GM19023 (cell line): ENCODE data around the gene SCN2A.

ENCODE experiments used
- ATAC-seq: cut with Tn5 transposase; IDR thresholded peaks from one replicate; pipeline ENCODE4 v1.9.1; 2021; ENCODE audit warnings: mild to moderate bottlenecking, moderate library complexity; ENCODE audit not compliant: unreplicated experiment

SCN2A gene

DNA sequence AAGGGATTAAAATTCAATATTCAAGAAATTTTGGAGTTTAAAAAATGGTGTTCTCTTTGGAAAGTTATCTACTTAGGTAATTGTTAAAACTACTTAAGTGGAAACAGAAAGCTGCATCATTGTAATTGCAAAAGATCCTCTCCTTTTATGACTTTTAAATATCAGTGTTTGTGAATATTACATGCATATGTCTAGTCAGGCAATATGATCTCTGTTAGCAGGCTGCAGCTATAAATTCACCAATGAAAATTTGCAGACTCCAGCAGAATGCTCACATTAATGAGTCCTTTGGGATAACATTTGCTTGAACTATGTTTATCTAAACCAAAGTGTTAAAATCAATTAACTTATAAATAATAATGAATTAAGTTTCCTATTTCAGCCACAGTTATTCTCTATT lies 171.1 kb downstream of the SCN2A start:
- no peak for ATAC-seq

DNA sequence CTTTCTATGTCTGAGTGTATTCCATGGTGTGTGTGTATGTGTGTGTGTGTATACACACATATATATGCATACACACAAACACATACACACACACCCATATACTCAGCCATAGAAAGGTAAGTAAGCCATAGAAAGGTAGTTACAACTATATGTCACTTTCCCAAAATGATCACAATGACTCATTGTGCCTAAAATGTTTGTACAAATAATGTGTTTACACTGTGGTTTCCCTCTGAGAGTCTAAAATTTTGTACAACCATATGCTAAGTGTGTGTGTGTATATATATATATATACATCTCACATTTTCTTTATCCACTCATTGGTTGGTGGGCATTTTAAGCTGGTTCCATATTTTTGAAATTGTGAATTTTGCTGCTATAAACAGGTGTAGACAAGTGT lies 175.0 kb downstream of the SCN2A start:
- no peak for ATAC-seq

DNA sequence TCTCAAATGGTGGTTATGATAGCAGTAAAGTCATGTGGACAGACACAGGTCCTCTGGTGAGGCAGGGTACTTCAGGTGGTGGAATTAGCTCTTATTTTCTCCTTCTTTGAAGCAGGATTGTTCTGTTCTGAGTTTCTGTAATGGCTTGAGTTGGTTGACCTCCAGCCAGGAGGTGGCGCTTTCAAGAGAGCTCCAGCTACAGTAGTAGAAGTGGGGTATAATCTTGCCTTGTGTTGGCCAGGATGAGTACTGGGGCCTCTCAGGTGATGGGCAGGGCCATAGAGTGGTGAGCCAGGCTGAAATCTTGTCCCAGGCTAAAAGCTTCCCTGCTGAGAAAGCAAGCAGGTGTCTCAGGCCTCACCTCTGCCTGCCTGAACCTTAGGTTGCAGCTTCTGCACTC lies 177.8 kb downstream of the SCN2A start:
- ATAC-seq: no peak

DNA sequence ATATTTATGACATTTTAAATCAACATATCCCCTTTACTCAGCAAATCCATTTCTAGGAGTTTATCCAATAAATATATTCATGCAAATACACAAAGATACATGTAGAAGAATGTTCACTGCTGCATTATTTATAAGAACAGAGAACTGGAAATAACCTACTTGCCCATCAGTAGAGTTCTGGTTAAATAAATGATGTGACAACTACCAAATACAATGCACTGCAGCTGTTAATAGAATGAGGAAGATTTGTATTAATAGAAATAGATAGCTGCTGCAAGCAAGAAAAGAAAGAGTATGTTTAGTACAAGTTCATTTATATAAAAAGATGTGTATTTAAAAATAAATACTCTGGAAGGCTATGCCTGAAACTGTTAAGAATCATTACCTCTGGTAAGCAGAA lies 181.0 kb downstream of the SCN2A start:
- no peak for ATAC-seq

DNA sequence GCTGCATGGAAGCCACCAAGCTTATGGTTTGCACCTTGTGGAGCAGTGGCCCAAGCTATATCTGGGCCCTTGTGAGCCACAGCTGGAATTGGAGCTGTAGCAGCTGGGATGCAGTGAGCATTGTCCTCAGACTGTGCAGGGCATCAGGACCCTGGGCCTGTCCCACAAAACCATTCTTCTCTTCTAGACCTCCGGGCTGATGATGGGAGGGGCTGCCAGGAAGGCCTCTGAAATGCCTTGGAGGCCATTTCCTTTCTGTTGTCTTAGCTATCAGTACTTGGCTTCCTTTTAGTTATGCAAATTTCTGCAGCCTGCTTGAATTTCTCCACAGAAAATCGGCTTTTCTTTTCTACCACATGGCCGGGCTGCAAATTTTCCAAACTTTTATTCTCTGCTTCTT lies 183.9 kb downstream of the SCN2A start:
- ATAC-seq: no peak

DNA sequence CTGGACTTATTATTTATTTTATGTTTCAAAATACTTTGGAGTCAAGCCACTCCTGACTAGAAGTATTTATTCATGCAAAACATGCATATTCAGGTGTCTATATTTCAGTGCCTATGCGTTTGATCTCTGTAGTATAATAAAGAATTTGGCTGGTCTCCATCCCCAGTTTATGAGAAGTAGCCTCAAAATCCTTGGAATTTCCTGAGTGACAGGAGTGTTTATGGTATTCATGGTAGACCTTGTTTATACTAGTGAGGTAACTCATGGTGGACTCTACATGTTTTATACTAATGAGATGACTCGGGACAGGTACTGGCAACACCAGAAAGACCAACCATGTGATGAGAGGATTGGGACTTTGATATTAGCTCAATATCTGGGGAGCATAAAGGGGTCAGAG lies 186.3 kb downstream of the SCN2A start:
- ATAC-seq: no peak

DNA sequence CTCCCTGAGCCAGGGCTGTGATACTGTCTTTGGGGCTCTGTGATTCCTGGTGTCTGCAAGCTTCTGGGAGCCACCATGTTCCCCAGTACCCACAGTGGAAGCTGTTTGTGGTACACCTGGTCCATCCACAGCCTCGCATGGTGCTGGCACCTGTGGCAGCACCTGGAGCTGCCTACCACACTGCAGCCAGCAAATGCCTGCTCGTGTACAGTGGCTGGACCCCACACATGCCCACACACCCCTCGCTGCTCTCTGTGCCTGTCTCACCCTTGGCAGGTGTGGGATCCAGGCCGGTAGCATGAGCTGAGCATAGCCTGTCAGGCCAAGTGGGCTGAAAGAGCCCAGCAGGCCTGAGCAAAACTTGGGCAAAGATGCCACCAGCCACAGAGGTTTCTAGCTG lies 188.5 kb downstream of the SCN2A start:
- ATAC-seq: no peak

DNA sequence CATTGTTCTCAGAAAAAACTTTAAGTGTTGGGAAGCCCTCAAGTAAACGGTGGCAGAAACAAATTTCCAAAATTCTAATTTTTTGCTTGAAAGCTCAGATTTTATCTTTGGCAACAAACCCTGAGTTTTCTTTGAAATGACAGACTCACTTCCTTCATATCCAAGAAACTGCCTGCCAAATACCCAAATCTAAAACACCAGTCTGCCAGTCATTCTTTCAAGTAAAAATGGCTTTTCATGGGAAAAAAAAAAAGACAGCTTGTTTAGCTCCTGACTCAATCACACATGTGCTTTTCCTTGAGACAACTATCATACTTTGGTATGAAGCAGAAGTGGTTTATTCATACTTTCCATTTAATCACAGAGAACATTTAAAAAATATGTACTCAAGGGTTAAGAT lies 189.7 kb downstream of the SCN2A start:
- no peak for ATAC-seq

DNA sequence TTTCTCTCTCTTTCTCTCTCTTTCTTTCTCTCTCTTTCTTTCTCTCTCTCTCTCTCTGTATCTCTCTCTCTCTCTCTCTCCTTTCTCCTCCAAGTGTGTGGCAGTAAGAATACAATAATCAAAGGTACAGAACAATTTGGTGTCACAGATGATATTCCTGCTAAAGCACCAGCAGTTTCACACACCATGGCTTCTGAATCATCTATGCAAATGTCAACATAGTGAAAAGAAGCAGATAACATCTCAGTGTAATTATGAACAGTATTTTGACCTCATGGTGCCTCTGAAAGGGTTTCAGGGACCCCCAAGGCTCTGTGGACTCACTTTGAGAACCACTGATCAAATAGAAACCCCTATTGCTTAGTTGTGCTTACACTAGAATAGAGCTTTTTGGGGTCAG lies 191.8 kb downstream of the SCN2A start:
- ATAC-seq: no peak

DNA sequence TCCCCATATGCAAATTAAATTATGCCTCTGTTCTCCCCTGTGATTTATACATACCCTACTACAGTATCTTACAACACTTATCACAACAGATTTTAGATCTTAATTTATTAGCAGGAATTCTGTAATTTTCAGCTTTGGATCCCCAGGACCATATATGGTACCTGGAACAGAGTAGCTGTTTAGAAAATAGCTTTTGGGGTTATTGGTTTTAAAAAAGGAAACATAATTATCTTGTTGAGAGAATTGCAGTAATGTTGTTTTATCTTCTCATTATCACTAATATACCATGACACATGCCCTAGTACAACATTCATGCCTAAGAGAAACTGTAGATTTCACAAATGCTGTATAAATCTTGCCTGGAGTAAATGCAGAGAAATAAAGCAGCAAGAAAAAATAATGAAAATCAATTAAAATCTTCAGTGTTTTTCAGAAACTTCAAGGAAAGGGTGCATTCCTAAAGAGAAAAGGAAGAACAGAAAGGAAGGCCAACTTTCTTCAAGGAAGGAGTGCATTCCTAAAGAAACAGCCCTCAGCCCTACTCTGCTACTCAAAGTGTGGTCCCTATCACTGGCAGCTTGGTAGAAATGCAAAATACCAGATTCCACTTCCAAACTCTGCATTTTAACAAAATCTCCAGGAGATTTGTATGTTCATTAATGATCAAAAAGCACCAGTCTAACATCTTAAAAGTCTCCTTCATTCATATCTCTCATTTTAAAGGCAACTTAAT lies 193.2 kb downstream of the SCN2A start:
- ATAC-seq: no peak

DNA sequence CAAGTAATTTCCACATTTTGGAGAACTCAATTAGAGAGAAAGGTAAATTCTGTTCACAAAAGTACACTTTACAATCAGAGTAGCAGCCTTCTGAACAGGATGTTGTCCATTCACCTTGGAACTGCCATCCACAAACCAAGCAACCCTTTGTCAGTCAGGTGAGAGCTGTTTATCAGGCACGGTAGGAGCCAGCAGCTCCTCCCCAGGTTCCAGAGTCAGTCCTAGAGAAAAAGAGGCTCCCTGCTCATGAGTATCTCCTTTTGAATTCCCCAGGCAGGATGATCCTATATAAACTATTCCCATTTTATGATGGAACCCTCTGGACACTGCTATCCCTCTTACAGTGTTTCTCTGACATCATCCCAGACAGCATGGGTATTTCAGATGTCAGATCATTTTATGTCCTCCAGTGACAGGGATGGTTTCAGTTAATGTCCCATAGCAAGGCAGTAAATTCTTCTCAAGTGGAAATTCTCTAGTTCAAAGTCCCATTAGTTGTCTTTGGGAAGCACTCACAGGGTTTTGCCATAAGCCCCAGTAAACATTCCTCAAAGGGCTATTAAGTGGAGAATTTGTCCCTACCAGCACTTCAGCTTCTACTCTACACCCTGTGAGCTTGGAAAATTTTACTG lies 195.8 kb downstream of the SCN2A start:
- no peak for ATAC-seq

DNA sequence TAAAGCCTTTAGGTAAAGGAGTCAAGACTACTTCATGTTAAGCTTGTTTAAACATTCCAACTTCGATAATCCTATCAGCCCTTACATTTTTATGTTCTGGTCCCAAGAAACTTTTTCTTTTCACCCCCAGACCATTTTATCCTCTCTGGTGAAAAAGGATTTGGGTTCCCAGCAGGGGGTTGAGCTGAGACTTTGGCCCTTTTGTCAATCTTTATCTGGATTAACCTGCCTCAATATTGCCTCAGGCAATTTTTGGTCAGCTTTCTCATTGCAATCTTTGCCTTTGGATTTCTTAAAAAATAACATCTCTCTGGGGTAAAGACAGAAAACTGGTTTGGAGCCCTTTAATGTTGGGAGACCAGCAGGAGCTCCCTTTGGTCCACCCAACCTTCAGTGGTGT lies 196.4 kb downstream of the SCN2A start:
- no peak for ATAC-seq

DNA sequence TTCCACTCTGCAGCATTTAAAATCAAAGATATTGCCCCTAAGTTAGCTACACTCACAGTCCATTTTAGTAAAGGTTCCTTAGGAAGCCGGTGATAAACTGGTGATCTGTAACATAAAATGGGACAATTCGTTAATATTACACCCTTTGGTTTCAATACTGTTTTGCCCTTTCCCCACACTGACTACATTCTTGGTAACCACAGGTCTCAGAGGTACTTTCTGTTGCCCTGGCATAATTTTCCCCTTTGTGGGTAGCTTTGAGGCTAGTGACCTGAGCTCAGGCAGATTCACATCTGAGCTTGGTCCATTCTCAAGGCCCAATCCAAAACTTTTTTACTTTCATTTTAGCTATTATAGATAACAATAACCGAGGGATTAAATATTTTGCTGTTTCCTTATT lies 197.3 kb downstream of the SCN2A start:
- ATAC-seq: no peak

DNA sequence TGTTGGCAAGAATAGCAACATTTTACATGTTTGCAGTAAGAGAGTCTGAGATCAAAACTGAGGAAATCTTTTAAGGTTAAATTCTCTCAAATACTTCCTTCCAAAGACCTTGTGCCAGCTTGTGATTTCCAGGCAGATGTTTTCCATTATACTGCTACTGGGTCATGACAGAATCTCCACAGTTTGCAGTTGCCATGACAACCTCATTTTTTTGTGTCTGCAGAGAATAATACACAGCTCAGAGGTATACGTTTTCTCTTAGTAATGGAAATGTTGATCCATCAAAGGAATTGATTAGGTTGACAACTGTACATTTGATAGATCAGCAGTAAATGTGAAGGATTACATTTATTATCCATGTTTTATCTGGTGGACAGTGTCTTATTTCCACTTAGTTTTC lies 201.2 kb downstream of the SCN2A start:
- no peak for ATAC-seq
